HCT116 (cell line): Measurements from ENCODE around the gene PDIA2.

Source experiments
- CTCF ChIP-seq, 3 experiments: fragments of 200-600 bp in 1 of 3; sonication (generic) in 1 of 3; IDR thresholded peaks in 2 of 3; conservative IDR thresholded peaks in 1 of 3; 2 replicates each; pipeline ENCODE4 v1.5.1; 2012 to 2017; ENCODE audit warnings: low read depth in 2 of 3, low read length in 2 of 3, antibody characterized with exemption in 1 of 3, borderline replicate concordance in 1 of 3, control low read depth in 1 of 3, mild to moderate bottlenecking in 1 of 3, mixed read lengths in 1 of 3, mixed run types in 1 of 3, moderate library complexity in 1 of 3; ENCODE audit not compliant: insufficient read depth in 1 of 3
- EZH2phosphoT487 ChIP-seq: fragments of 200-600 bp; IDR thresholded peaks from 2 replicates; pipeline ENCODE4 v1.6.1; 2018; ENCODE audit warnings: antibody characterized with exemption, borderline replicate concordance
- POLR2A ChIP-seq: IDR thresholded peaks from 2 replicates; pipeline ENCODE4 v1.7.0; 2011; ENCODE audit warnings: borderline replicate concordance; ENCODE audit not compliant: insufficient read depth, insufficient read length; ENCODE audit errors: extremely low read depth
- TF ChIP-seq, protein P1 (sequence below): IDR thresholded peaks from 2 replicates; pipeline ENCODE4 v1.6.1; 2012
- TF ChIP-seq, protein P2 (sequence below): IDR thresholded peaks from 2 replicates; pipeline ENCODE4 v1.6.1; 2012

- TF ChIP-seq, protein P1, sequence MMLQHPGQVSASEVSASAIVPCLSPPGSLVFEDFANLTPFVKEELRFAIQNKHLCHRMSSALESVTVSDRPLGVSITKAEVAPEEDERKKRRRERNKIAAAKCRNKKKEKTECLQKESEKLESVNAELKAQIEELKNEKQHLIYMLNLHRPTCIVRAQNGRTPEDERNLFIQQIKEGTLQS, result no peak
- TF ChIP-seq CTCF (IDR thresholded peaks at IDR 0.05 in 2 of 3, conservative IDR thresholded peaks at IDR 0.05 in 1 of 3; ENCODE audit: borderline replicate concordance in 1 of 3, insufficient read depth in 1 of 3, low read depth in 2 of 3, low read length in 2 of 3) (no peak), EZH2phosphoT487 (no peak), POLR2A (no peak)
- TF ChIP-seq, protein P2, sequence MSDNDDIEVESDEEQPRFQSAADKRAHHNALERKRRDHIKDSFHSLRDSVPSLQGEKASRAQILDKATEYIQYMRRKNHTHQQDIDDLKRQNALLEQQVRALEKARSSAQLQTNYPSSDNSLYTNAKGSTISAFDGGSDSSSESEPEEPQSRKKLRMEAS, result no peak
These were observed 24.0 kb downstream of the PDIA2 start for GRCh38 chr16:306911-307370.
